ENCODE results near the gene MYOZ1. TPM values are rescaled to one million over a fixed set of nuclear protein-coding genes. Genes with fewer than 3 reads are reported as not detected.

Gene MYOZ1
- total RNA-seq, 4 donors from 2014 or later, result 560 to 1,364 (median 992) TPM

DNA sequence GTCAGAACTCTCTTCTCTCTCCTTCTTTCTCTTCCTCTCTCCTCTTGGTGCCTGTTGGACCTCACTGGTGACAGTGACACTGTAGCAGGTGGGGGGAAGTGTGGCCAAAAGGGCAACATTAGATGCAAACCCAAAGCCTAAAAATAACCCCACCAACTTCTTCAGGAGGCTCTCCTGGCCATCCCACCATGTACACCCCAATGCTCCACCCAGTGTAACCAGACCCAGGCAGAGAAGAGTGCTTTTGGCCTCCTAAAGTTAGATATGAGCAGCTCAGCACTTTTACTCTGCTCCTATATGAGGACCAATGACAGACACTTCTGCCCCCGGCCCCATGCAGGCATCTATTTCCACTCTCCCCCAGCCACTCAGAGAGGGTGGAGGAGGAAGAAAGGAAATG is 5.5 kb downstream of the MYOZ1 start:
- Histone ChIP-seq H3K36me3 (peaks cover 0 to 45% of the 10 kb centered on the region in 2 donors), H3K4me1 (peaks cover 62 to 69% of the 10 kb centered on the region in 2 donors), H3K9me3 (no peaks in the 10 kb centered on the region), H3K27ac (peak overlapping the region; percentile 96 to 99 (median 98)), H3K27me3 (no peaks in the 10 kb centered on the region), H3K4me3 (peak overlapping the region in 1 of 4 donors; percentile 23)
- in situ Hi-C loops (cut with MboI; ENCODE audit: low sequenced_read_pairs in 4 of 4) (loop anchor here in 1 of 4 donors (10.0 to 25.0 kb wide), 2 partner anchors 61 to 373 kb away; partner anchors contain the start of gene MRPS16), intact Hi-C loops (cut with DNase I; ENCODE audit: low total_unique reads) (no loop called here)
- TF ChIP-seq CTCF (IDR thresholded peaks at IDR 0.05 in 4 of 5, conservative IDR thresholded peaks at IDR 0.05 in 1 of 5) (no peak), POLR2A (IDR thresholded peaks at IDR 0.05) (peak in 1 of 2 donors; percentile 30)
- peak; percentile 86 to 91 for ATAC-seq
- peak; percentile 74 to 93 for DNase-seq

DNA sequence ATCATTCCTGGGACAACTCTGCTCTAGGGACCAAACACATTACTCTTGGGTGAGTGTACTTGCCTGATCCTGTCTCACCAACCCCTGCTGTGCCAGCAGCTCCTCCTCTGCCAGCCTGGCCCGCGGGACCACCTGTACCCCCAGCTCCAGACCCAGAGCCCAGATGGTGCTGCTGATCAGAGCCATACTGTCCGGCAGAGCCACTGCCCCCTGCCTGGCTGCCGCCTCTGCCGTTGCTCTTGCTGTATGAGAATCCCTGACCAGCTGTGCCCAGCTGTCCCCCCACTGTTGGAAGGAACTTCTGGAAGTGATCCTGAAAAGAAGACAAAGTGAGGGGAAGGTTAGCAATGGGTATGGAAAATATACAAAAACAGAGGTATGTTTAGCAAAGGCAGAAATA is 6.9 kb downstream of the MYOZ1 start:
- no peak for ATAC-seq
- Histone ChIP-seq H3K27me3 (no peaks in the 10 kb centered on the region), H3K4me3 (peak overlapping the region in 2 of 4 donors; percentile 23 to 45), H3K36me3 (peaks cover 0 to 45% of the 10 kb centered on the region in 2 donors), H3K9me3 (no peaks in the 10 kb centered on the region), H3K4me1 (peaks cover 49 to 58% of the 10 kb centered on the region in 2 donors), H3K27ac (peak overlapping the region; percentile 96 to 99 (median 98))
- intact Hi-C loops (cut with DNase I; ENCODE audit: low total_unique reads), result no loop called here
- in situ Hi-C loops (cut with MboI; ENCODE audit: low sequenced_read_pairs in 4 of 4), result loop anchor here in 1 of 4 donors (10.0 to 25.0 kb wide), 2 partner anchors 60 to 372 kb away; partner anchors contain the start of gene MRPS16
- no peak for TF ChIP-seq CTCF (IDR thresholded peaks at IDR 0.05 in 4 of 5, conservative IDR thresholded peaks at IDR 0.05 in 1 of 5)
- no peak for TF ChIP-seq POLR2A (IDR thresholded peaks at IDR 0.05)
- DNase-seq, result no peak

DNA sequence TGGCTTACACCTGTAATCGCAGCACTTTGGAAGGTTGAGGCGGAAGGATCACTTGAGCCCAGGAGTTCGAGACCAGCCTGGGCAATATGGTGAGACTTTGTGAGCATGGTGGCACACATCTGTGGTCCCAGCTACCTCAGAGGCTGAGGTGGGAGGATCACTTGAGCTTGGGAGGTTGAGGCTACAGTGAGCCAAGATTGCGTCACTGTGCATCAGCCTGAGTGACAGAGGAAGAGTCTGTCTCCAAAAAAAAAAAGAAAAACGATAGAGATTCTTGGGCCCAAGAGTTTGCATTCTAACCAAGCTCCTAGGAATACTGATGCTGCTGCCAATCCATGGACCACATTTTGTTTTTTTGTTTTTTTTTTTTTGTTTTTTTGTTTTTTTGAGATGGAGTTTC is 12.1 kb downstream of the MYOZ1 start:
- no peak for TF ChIP-seq CTCF (IDR thresholded peaks at IDR 0.05 in 4 of 5, conservative IDR thresholded peaks at IDR 0.05 in 1 of 5)
- no peak for TF ChIP-seq POLR2A (IDR thresholded peaks at IDR 0.05)
- H3K27ac ChIP-seq, result peak overlapping the region; percentile 41 to 96 (median 73)
- ATAC-seq, result no peak
- H3K36me3 ChIP-seq, result peaks cover 0 to 31% of the 10 kb centered on the region in 2 donors
- H3K27me3 ChIP-seq, result no peaks in the 10 kb centered on the region
- H3K4me3 ChIP-seq, result no peak overlapping the region
- no peaks in the 10 kb centered on the region for H3K9me3 ChIP-seq
- DNase-seq, result no peak
- H3K4me1 ChIP-seq, result peaks cover 17 to 24% of the 10 kb centered on the region in 2 donors
- in situ Hi-C loops (cut with MboI; ENCODE audit: low sequenced_read_pairs in 4 of 4) (loop anchor here in 1 of 4 donors (25.0 kb wide), 1 partner anchor 367 kb away; the partner anchor contains the start of gene MRPS16), intact Hi-C loops (cut with DNase I; ENCODE audit: low total_unique reads) (no loop called here)

DNA sequence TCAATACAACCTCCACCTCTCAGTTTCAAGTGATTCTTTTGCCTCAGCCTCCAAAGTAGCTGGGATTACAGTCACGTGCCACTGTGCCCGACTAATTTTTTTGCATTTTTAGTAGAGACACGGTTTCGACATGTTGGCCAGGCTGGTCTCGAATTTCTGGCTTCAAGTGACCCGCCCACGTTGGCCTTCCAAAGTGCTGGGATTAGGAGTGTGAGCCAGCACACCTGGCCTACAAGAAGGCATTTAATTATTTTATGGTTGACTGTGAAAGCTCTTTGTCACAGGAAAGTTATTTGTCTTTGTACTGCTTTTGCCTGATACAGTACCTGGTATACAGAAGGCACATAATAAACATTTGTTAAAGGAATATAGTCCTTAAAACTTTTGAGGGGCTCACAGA is 12.9 kb downstream of the MYOZ1 start:
- TF ChIP-seq POLR2A (IDR thresholded peaks at IDR 0.05) (no peak), CTCF (IDR thresholded peaks at IDR 0.05 in 4 of 5, conservative IDR thresholded peaks at IDR 0.05 in 1 of 5) (no peak)
- in situ Hi-C loops (cut with MboI; ENCODE audit: low sequenced_read_pairs in 4 of 4) (loop anchor here in 1 of 4 donors (25.0 kb wide), 1 partner anchor 366 kb away; the partner anchor contains the start of gene MRPS16), intact Hi-C loops (cut with DNase I; ENCODE audit: low total_unique reads) (no loop called here)
- Histone ChIP-seq H3K27ac (peak overlapping the region; percentile 41 to 96 (median 73)), H3K27me3 (no peaks in the 10 kb centered on the region), H3K4me1 (peaks cover 16 to 17% of the 10 kb centered on the region in 2 donors), H3K9me3 (no peaks in the 10 kb centered on the region), H3K4me3 (no peak overlapping the region), H3K36me3 (peaks cover 0 to 24% of the 10 kb centered on the region in 2 donors)
- ATAC-seq (no peak), DNase-seq (peak in 1 of 2 donors; percentile 48)
